Measurements from ENCODE around the gene LIFR.

DNA sequence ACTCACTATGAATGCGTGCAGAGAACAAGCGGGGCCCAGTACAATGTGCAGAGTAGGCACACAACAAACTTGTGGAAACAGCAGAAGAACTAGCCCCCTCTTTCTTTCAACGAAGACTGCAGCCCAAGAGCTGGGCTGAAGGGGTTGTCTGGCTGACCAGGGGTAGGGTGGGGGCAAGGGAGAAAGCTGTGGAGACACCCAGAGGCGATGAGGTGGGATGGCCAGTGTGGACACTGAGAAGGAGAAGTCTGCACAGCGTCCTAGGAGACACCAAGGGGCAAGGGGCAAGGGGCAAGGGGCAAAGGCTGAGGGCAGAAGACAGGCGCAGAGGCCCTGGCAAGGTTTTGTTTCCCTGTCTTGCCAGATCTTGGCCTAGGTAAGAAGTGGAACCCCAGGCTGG is 62.3 kb downstream of the LIFR start:
- TF ChIP-seq, protein P1, sequence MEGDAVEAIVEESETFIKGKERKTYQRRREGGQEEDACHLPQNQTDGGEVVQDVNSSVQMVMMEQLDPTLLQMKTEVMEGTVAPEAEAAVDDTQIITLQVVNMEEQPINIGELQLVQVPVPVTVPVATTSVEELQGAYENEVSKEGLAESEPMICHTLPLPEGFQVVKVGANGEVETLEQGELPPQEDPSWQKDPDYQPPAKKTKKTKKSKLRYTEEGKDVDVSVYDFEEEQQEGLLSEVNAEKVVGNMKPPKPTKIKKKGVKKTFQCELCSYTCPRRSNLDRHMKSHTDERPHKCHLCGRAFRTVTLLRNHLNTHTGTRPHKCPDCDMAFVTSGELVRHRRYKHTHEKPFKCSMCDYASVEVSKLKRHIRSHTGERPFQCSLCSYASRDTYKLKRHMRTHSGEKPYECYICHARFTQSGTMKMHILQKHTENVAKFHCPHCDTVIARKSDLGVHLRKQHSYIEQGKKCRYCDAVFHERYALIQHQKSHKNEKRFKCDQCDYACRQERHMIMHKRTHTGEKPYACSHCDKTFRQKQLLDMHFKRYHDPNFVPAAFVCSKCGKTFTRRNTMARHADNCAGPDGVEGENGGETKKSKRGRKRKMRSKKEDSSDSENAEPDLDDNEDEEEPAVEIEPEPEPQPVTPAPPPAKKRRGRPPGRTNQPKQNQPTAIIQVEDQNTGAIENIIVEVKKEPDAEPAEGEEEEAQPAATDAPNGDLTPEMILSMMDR (IDR thresholded peaks at IDR 0.05): no peak
- no peak for TF ChIP-seq POLR2AphosphoS5 (IDR thresholded peaks at IDR 0.05)

Data from sigmoid colon (tissue), 4 donors.